Measurements from ENCODE around the gene TLX2. TPM values are rescaled to one million over a fixed set of nuclear protein-coding genes. Genes with fewer than 3 reads are reported as not detected.

TLX2 gene
- total and polyA plus RNA-seq, 2 of the 4 experiments (the other 2 are of a cell fraction): not detected

- Histone ChIP-seq H3K23ac (ENCODE audit: low read depth, low read length) (no peak overlapping the region), H2BK15ac (ENCODE audit: low read depth, low read length) (no peak overlapping the region), H3K9me3 (ENCODE audit: control insufficient read depth, insufficient read depth, low read length) (no peaks in the 10 kb centered on the region), H2BK20ac (ENCODE audit: low read depth, low read length) (no peak overlapping the region), H3K4ac (ENCODE audit: low read depth, low read length) (no peak overlapping the region), H3K4me1 (ENCODE audit: control insufficient read depth, insufficient read depth, low read length) (peaks cover 4% of the 10 kb centered on the region; the same call in 1 of the 2 replicates), H3K9me1 (ENCODE audit: insufficient read depth, low read length) (peaks cover 4% of the 10 kb centered on the region; the same call in 1 of the 2 replicates), H4K20me1 (ENCODE audit: insufficient read depth, low read length) (no peaks in the 10 kb centered on the region), H2BK120ac (ENCODE audit: low read depth, low read length) (no peak overlapping the region), H3K9ac (ENCODE audit: low read depth, low read length) (no peak overlapping the region), H3K27ac (ENCODE audit: insufficient read depth, low read length) (no peak overlapping the region), H2AFZ (replicated peaks; ENCODE audit: low read length, poor library complexity) (peak overlapping the region; percentile 11), H3K56ac (ENCODE audit: extremely low read depth, insufficient read depth, low read length) (no peak overlapping the region), H3K18ac (ENCODE audit: low read depth, low read length) (no peak overlapping the region), H2AK5ac (ENCODE audit: low read depth, low read length) (no peak overlapping the region), H3K79me1 (ENCODE audit: low read depth in 1 of 2, low read length in 2 of 2) (peaks cover 3 to 48% of the 10 kb centered on the region in 2 experiments; a peak in 3 of 4 replicates), H3K36me3 (ENCODE audit: control insufficient read depth, insufficient read depth, low read length) (peaks cover 26% of the 10 kb centered on the region), H4K5ac (ENCODE audit: low read depth, low read length) (no peak overlapping the region), H4K8ac (ENCODE audit: low read depth in 2 of 2, low read length in 2 of 2) (no peak overlapping the region), H2AK9ac (replicated peaks; ENCODE audit: low read depth, low read length, poor library complexity) (peak overlapping the region; percentile 55), H3K4me2 (ENCODE audit: low read depth, low read length) (no peak overlapping the region), H2BK5ac (ENCODE audit: low read depth, low read length, poor library complexity, severe bottlenecking) (no peak overlapping the region), H3K4me3 (ENCODE audit: insufficient read depth, low read depth, low read length) (no peak overlapping the region), H3K27me3 (ENCODE audit: control insufficient read depth, insufficient read depth, low read length) (no peaks in the 10 kb centered on the region), H3K14ac (replicated peaks; ENCODE audit: low read depth, low read length) (no peak overlapping the region), H4K91ac (ENCODE audit: insufficient read depth, low read depth, low read length) (no peak overlapping the region)
- intact Hi-C loops (cut with micrococcal nuclease): no loop called here
- CTCF ChIA-PET: no interaction called here
- TF ChIP-seq MAFK (IDR thresholded peaks at IDR 0.05; ENCODE audit: low read depth, low read length) (no peak), CTCF (conservative IDR thresholded peaks at IDR 0.05; ENCODE audit: low read depth, low read length) (peak; percentile 26; the same call in 1 of the 2 replicates)
- DNase-seq (no peak), ATAC-seq (ENCODE audit: low read depth) (no peak)
- in situ Hi-C loops (cut with MboI; ENCODE audit: low sequenced_read_pairs): loop anchor here (25.0 kb wide), 1 partner anchor 387 kb away; no protein-coding TSS in a partner anchor
- POLR2A ChIA-PET (ENCODE audit: unreplicated experiment): no interaction called here
- BruUV-seq (replicated peaks): no TSS peak
- WGBS, 2 experiments (ENCODE audit: extremely low coverage in 2 of 2, insufficient read length in 1 of 2): 68% methylated on average over 2 of the region's 5 CpGs; no CpG with 5 or more reads in 1 of the 2 experiments
- dilution Hi-C loops (cut with HindIII; ENCODE audit: low sequenced_read_pairs, unreplicated experiment): no loop called here
Measured at GRCh38 chr2:74474899-74475298, 39.4 kb upstream of the TLX2 start.
